ENCODE data around the gene DBNDD1.
A peak's percentile ranks its signal among the peaks of the same experiment; 100 is the strongest.

Gene DBNDD1

DNA sequence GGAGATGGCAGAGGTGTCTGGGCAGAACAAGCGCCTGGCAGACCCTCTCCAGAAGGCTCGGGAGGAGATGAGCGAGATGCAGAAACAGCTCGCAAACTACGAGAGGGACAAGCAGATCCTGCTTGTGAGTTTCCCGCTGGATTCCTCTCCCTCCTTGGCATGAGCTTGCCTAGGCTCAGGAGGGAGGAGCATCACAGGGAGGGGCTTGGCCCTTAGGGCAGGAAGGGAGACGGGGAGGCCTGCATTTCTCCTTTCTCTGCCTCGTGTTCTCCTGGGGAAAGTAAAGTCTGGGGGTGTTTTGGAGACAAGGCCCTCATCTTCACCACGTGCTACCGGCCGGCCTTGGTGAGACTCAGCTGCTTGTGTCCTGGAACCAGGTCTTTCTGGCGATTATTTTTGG is 18.0 kb upstream of the DBNDD1 start:
- DNase-seq (ENCODE audit: low read depth in 1 of 2, low spot score in 1 of 2) = no peak

DNA sequence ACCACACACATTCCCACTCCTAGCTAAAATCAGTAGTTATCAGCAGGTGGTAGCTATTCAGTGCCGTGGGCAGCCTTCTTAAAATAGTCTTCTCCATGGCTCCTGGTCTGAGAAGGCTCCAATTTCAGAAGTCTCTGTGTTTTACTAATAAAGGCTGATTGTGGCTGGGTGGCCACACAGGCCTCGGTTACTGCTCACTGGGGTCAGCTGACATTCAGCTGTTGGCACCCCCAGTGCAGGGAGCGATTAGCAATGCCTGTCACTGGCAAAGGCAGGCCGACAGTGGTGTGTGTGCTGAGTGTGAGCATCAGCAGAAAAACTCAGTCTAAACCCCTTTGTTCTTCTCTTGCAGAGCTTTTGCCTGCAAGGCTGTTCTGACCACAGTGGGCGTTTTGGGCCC is 16.6 kb upstream of the DBNDD1 start:
- no peak for DNase-seq (ENCODE audit: low read depth in 1 of 2, low spot score in 1 of 2)

DNA sequence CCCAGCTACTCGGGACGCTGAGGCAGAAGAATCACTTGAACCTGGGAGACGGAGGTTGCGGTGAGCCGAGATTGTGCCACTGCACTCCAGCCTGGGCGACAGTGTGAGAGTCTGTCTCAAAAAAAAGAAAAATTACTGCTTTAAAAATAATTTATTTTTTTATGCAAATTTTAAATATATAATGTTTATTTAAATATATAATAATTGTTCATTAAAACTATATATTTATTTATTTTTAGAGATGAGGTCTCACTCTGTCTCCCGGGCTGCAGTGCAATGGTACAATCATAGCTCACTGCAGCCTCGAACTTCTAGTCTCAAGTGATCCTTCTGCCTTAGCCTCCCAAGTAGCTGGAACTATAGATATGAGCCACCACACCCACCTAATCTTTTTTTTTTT is 15.2 kb upstream of the DBNDD1 start:
- no peak for DNase-seq (ENCODE audit: low read depth in 1 of 2, low spot score in 1 of 2)

DNA sequence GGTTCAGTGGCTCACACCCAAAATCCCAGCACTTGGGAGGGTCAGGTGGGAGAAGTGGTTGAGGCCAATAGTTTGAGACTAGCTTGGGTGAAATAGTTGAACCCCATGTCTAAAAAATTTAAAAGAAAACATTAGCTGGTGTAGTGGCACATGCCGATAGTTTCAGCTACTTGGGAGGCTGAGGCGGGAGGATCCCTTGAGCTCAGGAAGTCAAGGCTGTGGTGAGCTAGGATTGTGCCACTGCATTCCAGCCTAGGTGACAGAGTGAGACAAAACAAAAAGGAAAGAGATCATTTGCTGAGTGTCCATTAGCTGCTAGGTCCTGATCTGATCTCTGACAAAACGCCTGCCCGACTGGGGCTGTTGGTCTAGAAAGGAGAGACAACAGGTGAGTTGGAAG is 14.1 kb upstream of the DBNDD1 start:
- no peak for DNase-seq (ENCODE audit: low read depth in 1 of 2, low spot score in 1 of 2)

DNA sequence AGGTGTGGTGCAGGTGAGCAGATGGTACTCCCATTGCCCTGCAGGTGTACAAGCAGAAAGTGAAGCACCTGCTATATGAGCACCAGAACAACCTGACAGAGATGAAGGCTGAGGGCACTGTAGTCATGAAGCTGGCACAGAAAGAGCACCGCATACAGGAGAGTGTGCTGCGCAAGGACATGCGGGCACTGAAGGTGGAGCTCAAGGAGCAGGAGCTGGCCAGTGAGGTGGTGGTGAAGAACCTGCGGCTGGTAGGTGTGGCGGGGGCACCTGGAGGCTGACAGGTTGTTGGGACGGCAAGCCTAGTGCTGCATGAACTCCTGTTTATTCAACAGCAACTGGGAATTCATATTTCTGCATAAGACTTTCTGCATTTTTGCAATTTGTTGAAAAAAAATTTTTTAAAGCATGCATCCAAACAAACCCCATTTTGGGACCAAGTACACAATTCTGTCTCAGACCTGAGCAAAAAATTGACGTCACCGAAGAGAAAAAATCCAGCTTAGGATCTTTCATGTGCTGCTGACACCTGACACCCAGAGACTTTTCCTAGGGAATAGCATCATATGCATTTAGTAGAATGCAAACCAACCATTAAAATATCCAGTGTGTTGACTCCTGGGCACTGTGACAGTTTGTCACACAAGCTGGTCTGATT is 13.5 kb upstream of the DBNDD1 start:
- DNase-seq (ENCODE audit: low read depth in 1 of 2, low spot score in 1 of 2) = no peak

DNA sequence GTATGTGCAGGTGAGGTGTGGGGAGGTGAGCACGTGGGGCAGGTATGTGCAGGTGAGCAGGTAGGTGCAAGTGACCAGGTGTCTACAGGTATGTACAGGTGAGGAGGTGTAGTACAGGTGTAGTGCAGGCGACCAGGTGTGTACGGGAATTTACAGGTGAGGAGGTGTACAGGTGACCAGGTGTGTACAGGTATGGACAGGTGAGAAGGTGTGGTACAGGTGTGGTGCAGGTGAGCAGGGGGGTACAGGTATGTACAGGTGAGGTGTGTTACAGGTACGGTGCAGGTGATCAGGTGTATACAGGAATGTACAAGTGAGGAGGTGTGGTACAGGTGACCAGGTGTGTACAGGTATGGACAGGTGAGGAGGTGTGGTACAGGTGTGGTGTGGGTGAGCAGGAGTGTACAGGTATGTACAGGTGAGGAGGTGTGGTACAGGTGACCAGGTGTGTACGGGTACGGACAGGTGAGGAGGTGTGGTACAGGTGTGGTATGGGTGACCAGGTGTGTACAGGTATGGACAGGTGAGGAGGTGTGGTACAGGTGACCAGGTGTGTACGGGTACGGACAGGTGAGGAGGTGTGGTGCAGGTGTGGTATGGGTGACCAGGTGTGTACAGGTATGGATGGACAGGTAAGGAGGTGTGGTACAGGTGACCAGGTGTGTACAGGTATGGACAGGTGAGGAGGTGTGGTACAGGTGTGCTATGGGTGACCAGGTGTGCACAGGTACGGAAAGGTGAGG is 12.8 kb upstream of the DBNDD1 start:
- DNase-seq (ENCODE audit: low read depth in 1 of 2, low spot score in 1 of 2) = no peak

DNA sequence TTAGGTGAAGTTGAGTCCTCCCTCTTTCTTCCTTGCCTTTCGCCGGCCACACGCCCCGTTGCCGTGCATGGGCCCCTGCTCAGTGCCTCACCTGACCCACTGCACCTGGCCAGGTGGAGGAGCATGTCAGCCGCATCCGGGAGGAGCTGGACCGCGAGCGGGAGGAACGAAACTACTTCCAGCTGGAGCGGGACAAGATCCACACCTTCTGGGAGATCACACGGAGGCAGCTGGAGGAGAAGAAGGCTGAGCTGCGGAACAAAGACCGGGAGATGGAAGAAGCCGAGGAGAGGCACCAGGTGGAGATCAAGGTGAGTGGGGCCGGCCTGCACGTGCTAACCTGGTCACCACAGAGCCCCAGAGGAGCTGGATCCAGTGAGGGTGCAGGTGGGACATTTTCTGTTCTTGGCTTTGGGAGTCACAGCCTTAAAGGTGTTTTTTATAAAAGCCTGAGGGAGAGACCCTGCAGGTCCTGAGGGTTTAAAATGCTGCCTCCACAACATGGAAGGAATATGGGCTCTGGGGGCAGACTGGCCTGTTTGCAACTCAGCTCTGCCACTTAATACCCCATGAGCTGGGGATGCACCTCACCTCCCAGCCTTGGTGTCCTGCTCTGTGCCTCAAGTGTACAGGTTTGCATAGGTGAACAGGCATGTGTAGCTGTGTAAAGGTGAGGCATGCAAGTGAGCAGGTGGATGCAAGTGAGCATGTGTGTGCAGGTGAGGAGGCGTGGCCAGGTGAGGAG is 12.1 kb upstream of the DBNDD1 start:
- no peak for DNase-seq (ENCODE audit: low read depth in 1 of 2, low spot score in 1 of 2)

DNA sequence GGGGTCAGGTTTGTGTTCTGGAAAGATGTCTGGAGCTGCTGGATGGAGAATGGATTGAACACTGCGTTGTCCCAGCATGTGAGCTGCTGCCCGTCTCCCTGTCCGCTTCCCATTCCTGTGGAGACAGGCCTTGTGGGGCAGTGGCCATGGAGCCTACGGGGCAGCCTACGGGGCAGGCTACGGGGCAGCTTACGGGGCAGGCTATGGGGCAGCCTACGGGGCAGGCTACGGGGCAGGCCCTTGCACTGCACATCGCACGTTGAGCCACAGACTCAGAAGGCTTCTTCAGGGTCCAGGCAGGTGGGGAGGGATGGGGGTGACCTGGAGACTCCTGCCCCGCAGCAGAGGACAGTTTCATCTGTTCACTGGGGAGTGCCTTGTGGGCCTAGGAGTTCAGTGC is 9.7 kb upstream of the DBNDD1 start:
- no peak for DNase-seq (ENCODE audit: low read depth in 1 of 2, low spot score in 1 of 2)

DNA sequence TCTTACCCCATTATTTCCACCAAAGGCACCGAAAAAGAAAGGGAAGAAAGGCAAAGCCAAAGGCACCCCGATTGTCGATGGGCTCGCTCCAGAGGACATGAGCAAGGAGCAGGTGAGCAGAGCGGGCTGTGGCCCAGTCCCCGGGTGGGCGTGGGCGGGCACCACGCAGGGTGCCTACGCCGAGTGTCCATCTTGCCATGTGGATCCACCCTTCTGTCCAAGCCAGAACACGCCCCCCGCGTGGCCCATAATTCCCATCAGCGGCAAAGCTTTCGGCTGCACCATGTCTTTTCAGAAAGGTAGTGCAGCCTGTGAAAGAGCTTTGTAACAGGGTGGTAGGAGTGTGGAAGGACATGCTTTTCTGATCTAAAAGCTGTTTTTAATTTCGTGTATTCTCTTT is 8.4 kb upstream of the DBNDD1 start:
- DNase-seq (ENCODE audit: low read depth in 1 of 2, low spot score in 1 of 2) = no peak

DNA sequence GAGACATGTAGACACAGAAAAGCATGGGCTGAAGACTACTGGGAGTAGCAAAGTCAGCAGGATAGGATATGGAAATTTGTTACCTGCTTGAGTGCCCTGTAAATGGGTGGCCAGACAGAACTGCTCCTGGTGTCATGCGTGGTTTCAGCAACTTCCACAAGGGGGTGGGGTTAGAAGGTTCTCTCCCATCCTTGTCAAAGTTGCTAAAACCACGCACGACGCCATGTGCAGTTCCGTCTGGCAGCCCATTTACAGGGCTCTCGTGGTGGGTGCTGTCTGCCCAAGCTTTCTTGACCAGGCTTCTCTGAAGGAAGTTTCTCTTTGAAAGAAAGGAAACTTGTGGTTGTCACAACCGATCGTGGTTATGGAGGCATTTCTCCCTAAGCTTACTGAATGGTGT is 6.9 kb upstream of the DBNDD1 start:
- no peak for DNase-seq (ENCODE audit: low read depth in 1 of 2, low spot score in 1 of 2)

DNA sequence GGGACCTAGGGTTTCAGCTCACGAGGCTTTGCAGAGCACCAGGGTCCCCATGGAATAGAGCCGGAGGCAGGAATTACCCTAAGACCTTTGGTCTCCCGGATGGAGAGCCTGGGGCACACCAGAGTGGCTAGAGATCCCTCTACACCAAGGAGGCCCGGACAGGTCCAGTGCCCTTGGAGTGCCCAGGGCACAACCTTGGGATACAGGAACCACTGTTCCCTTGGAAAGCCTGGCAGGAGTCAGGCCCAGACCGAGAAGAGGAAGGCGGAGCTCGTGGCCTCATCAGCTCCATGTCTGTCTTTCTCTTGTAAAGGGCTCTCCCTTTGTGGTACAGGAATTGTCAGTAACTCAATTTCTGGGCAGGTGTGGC is 3.8 kb upstream of the DBNDD1 start:
- DNase-seq (ENCODE audit: low read depth in 1 of 2, low spot score in 1 of 2) = no peak

DNA sequence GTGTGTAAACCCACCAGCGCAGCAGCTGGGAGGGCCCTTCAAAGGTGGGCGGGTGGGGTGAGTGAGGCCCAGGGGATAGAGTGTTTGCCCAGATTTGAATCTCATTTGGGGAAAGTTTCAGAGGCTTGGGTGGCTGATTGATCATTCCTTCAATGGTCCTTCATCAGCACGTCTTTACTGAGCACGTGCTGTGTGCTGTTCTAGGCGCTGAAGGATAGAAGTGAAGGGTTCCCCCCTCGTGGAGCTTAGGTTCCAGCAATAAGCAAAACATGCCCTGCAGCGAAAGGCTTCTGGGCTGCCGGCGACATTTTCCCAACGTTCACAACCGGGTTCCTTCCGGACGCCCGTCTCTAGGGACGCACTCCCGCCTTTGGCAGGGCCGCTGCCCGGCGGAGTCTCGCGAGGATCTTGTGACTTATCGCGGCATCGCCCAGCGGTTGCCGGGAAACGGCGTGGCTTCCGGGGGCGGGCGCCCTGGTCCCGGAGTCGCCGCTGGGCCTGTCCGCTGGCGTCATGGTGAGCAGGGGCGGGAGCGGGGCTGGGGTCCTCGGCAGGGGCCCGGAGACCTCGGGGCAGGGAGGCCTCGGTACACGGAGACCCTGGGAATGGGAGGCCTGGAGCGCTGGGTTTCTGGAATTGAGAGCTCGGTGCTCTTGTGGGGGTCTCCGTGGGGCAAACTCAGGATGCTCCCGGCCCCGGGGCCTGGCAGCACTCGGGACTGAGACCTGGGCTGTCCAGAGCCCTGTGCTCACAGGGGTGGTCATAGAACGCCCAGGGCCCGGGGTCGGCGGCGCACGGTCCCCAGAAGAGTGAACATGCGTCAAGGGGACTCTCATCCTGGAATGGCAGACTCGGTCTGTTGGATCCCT is 3.2 kb upstream of the DBNDD1 start:
- DNase-seq (ENCODE audit: low read depth in 1 of 2, low spot score in 1 of 2) = peak; percentile 55 to 71

DNA sequence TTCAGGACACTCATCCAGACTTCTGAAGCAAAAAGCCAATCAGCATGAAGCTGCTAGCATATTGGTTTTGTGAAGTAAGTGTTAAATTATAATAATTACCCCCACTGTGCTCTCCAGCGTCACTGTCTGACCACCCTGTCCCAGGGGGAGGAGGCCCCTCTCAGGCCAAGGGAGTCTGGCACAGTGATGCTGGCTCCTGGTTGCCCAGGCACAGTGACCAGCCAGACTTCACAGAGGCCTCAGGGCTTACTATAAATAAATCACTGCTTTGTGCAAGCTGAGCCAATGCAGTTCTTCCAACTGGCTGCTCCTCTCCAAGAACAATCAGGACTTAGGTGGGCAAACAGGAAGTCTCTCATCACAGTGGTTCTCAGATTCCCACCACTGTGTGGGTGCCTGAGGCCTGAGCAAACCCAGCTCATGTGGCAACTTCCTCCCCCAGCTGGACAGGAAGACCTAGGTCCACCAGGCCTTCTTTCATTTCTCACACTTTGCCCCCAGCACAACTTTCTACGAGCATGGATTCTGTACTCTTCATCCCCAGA is 1.7 kb upstream of the DBNDD1 start:
- DNase-seq (ENCODE audit: low read depth in 1 of 2, low spot score in 1 of 2) = no peak

DNA sequence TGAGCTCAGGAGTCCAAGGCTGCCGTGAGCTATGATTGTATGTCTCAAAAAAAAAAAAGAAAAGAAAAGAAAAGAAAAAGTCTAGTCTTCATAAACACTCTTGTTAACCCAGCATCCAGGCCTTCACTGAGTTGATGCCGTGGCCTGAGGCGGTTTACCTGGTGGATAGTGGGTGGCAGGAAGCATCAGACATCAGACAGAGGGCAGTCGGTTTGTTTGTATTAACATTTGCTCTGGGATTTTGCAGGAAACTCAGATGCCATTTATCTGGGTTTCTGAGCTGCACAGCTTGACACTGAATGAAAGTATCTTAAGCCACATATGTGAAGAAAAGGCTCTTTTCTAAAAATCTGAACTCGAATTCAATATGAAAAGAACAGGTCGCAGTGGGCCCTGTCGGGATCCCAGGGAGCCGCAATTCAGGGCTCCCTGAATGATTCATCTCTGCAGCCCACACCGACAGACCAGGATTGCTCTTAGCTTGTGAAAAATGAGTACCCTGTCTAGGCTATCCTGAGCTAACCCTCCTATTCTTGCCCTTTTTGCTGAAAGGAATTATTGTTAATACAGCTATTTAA is 1.1 kb upstream of the DBNDD1 start:
- no peak for DNase-seq (ENCODE audit: low read depth in 1 of 2, low spot score in 1 of 2)

DNA sequence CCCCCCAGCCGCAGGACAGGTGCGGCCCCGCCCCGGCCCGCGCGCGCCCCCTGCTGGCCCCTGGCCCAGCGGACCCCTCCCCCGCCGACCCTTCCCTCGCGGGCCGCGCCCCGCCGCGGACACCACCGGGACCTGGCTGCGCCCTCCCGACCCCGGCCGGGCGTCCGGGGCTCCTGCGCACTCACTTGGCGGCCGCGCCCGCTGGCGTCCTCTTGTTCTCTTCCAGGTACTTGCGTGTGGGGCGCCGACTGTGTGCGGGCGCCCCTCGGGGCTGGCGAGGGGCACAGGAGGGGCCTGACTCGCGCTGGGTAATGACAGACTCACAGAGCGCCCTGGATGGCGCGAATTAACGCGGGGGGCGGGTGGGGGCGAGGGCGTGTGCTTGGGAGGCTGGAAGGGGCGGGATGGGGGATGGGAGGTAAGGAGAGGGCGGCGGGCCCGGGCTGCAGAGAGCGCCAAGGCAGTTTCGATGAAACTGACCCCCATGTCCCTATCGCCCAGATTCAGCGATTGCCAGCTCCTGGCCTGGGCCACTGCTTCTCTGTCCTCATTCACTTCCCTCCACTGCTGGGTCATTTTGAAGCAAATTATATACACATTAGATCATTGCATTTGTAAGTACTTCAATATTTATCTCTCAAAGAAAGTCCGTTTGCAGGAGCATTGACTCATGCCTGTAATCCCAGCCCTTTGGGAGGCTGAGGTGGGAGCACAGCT is 445 bp upstream of the DBNDD1 start:
- DNase-seq (ENCODE audit: low read depth in 1 of 2, low spot score in 1 of 2) = peak in 1 of 2 donors; percentile 46

DNA sequence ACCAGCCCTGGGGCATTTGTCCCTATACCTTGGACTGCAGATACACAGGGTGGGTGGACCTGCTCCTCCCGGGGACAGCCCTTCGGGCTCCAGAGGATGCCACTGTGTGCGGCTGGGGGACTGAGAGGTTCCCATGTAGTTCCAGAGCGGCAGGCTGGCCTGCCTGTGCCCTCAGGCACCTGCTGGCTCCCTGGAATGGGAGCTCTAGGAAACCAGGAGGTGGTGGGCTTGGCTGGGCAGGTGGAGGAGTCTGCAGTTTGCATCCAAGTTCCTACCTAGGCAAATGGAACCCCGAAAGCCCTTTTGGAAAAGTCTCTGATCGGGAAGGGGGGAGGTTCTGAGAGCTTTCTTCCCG is 982 bp downstream of the DBNDD1 start:
- no peak for DNase-seq (ENCODE audit: low read depth in 1 of 2, low spot score in 1 of 2)

DNA sequence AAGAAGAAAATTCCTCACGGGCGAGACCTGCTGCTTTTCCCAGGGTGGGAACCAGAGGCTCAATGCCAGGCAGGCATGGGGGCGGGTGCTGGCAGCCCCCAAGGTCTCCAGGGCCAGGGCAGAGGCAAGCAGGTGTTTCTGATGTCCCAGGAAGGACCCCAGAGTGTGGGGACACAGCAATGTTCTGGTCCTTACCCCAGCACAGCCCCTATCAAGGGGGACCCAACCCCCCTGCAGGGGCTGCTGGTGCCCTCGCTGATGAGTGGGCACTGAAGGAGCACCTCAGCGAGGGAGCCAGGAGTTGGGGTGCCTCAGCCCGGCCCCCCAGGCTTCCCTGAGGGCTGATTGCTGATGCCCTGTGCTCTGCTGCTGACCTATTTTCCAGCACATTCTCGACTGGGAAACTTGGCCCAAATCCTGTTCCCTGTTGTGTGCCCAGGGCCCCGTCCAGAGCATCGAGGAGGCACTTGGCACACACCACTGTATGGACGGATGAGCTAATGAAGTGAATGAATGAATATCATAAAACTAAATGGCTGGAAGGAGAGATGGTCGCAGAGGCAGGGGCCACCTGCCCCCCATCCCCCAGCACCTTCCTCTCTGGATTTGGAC is 2.8 kb downstream of the DBNDD1 start:
- DNase-seq (ENCODE audit: low read depth in 1 of 2, low spot score in 1 of 2) = no peak

DNA sequence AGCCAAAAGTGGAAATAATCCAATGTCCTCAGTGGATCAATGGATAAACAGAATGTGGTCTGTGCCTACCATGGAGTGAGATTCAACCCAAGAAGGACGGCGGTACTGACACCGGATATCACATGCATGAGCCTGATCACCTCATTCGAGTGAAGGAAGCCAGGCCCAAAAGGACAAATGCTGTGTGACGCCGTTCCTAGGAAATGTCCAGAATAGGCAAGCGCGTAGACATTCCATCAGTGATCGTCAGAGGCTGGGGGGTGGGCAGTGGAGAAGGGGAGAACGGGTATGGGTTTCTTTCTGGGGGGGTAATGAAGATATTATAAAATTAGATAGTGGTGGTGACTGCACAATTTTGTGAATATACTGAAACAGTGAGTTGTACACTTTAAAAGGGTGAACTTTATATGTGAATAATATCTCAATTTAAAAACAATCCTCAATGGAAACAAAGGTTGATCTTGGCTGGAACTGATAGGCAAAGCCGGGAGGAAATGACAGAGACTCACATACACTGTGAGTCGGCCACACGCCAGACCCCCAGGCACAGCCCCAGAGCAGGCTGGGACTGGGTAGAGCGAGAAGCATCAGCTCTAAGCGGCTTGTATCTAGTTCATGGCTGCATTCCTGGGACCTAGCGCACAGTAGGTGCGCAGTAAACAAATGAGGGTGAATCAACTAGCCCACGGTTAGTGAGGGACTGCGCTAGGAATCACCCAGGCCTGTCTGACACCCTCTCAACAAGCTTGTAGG is 3.5 kb downstream of the DBNDD1 start:
- no peak for DNase-seq (ENCODE audit: low read depth in 1 of 2, low spot score in 1 of 2)
